Rectal smooth muscle tissue (tissue), 1 donor: ENCODE measurements around the gene PRDM5.

ENCODE experiments used
- H3K27ac ChIP-seq: one replicate; pipeline ENCODE4 v1.7.0; 2013; ENCODE audit warnings: low read depth, low read length, inconsistent platforms
- H3K27me3 ChIP-seq: one replicate; pipeline ENCODE4 v1.7.0; 2013; ENCODE audit warnings: low read length; ENCODE audit not compliant: control insufficient read depth, insufficient read depth
- H3K36me3 ChIP-seq: one replicate; pipeline ENCODE4 v1.7.0; 2013; ENCODE audit warnings: low read length; ENCODE audit not compliant: control insufficient read depth, insufficient read depth
- H3K4me1 ChIP-seq: one replicate; pipeline ENCODE4 v1.7.0; 2013; ENCODE audit warnings: low read length; ENCODE audit not compliant: control insufficient read depth, insufficient read depth
- H3K4me3 ChIP-seq: one replicate; pipeline ENCODE4 v1.7.0; 2013; ENCODE audit warnings: low read length
- H3K9ac ChIP-seq: one replicate; pipeline ENCODE4 v1.7.0; 2013; ENCODE audit warnings: low read length

The PRDM5 gene

DNA sequence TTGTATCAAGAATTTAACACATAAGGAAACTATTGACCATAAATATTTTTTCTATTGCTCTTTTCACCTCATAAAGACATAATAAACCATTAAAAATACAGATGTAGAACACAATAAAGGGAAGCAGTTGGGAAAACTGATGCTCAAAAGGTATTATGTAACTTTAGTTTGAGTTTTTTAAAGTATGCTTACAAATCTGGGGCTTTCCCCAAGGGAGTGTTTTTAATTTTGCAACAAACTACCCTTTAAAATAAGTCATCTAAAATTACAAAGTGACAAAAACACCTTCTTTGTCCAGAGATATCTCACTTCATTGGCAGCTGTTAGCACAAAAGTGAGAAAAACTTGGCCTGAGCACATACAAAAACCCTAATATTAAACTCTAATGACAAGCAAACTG lies 55.0 kb downstream of the PRDM5 start:
- no peaks in the 10 kb centered on the region for H3K27me3 ChIP-seq
- no peak overlapping the region for H3K27ac ChIP-seq
- H3K4me1 ChIP-seq = no peaks in the 10 kb centered on the region
- H3K9ac ChIP-seq = no peak overlapping the region
- H3K36me3 ChIP-seq = no peaks in the 10 kb centered on the region
- no peak overlapping the region for H3K4me3 ChIP-seq

- no peak overlapping the region for H3K4me3 ChIP-seq
- no peaks in the 10 kb centered on the region for H3K4me1 ChIP-seq
- H3K9ac ChIP-seq = no peak overlapping the region
- no peaks in the 10 kb centered on the region for H3K27me3 ChIP-seq
- H3K27ac ChIP-seq = no peak overlapping the region
- H3K36me3 ChIP-seq = no peaks in the 10 kb centered on the region
Observed at GRCh38 chr4:120865985-120866384, 56.5 kb downstream of the PRDM5 start.

DNA sequence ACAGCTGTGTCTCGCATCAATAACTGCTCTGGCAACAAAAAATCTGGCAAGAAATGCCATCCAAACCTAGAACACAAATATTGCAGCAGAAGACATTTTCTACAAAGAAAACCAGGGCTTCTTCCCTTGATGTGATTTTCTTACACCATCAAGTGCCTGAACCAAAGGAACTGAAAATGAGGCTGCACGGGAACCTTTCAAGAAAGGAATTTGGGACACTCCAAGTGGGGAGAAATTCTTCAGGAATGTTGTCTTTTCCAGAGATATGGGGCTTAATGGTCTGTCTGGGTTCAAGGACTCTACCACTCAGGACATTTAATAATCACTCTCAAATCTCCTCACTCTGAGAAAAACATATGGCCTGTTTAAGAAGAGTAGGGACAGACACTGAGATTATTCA lies 57.6 kb downstream of the PRDM5 start:
- Histone ChIP-seq H3K4me3 (no peak overlapping the region), H3K4me1 (no peaks in the 10 kb centered on the region), H3K27me3 (no peaks in the 10 kb centered on the region), H3K27ac (no peak overlapping the region), H3K9ac (no peak overlapping the region), H3K36me3 (no peaks in the 10 kb centered on the region)

DNA sequence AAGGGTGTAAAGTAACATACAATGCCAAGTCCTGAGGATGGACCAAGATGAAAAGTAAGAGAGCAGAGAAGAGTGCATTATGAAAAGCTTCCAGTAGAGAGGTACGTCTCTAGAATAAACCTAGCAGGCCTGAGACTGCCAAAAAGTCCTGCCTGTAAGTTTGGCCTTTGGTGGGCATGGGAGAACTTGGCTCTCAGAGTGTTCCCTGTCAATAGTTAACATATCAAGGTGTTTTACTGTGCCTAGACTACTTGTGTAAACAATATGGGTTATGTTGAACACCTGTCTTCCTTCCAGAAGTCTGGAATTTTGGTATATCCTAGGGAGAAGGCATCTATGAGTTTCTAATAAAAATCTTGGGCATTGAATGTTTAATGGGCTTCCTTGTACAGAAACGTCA lies 60.1 kb downstream of the PRDM5 start:
- Histone ChIP-seq H3K27me3 (no peaks in the 10 kb centered on the region), H3K4me3 (no peak overlapping the region), H3K36me3 (no peaks in the 10 kb centered on the region), H3K27ac (no peak overlapping the region), H3K9ac (no peak overlapping the region), H3K4me1 (no peaks in the 10 kb centered on the region)

DNA sequence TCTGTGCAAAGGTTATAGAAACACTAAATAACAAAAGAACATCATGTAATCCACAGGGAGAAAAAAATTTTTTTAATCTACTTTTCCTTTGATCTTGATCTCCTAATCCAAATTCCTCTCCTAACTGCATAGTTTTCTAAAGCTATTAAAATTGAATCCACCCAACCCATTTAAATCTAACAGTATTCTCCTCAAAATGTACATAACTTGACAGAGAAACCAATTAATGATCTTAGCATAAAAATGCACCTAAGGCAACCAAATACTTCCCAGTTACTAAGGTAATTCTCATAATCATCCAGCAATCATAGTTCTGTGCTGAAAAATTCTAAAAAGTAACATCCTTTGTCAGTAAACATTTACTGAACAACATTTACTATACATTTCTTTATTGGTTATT lies 60.7 kb downstream of the PRDM5 start:
- Histone ChIP-seq H3K36me3 (no peaks in the 10 kb centered on the region), H3K4me1 (no peaks in the 10 kb centered on the region), H3K9ac (no peak overlapping the region), H3K27me3 (no peaks in the 10 kb centered on the region), H3K4me3 (no peak overlapping the region), H3K27ac (no peak overlapping the region)

GRCh38 chr4:120858776-120859175 lies 63.8 kb downstream of the PRDM5 start:
- no peak overlapping the region for H3K27ac ChIP-seq
- no peaks in the 10 kb centered on the region for H3K36me3 ChIP-seq
- H3K4me3 ChIP-seq = no peak overlapping the region
- H3K4me1 ChIP-seq = no peaks in the 10 kb centered on the region
- no peak overlapping the region for H3K9ac ChIP-seq
- H3K27me3 ChIP-seq = no peaks in the 10 kb centered on the region

DNA sequence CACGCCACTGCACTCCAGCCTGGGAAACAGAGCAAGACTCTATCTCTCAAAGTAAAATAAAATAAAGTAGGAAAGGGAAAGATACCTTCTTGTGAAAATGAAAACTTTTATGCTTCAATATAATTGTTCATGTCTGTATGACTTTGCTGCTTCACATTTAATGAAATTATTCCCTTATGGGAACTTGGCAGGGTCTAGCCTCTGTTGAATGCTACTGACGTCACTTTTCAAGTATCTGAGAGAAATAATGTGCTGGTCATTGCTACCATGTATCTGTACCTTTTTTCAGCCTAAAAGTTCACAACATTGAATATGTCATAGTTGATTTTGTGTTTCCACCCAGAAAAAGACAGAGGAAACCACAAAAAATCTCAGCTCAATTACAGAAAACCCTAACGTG lies 65.2 kb downstream of the PRDM5 start:
- H3K36me3 ChIP-seq = no peaks in the 10 kb centered on the region
- no peak overlapping the region for H3K4me3 ChIP-seq
- no peaks in the 10 kb centered on the region for H3K27me3 ChIP-seq
- H3K9ac ChIP-seq = no peak overlapping the region
- H3K27ac ChIP-seq = no peak overlapping the region
- H3K4me1 ChIP-seq = no peaks in the 10 kb centered on the region

- Histone ChIP-seq H3K9ac (no peak overlapping the region), H3K4me1 (no peaks in the 10 kb centered on the region)
Observed at GRCh38 chr4:120856294-120856693, 66.2 kb downstream of the PRDM5 start.

GRCh38 chr4:120855307-120856001 lies 67.1 kb downstream of the PRDM5 start:
- no peaks in the 10 kb centered on the region for H3K27me3 ChIP-seq
- H3K36me3 ChIP-seq = no peaks in the 10 kb centered on the region
- no peak overlapping the region for H3K4me3 ChIP-seq
- H3K4me1 ChIP-seq = no peaks in the 10 kb centered on the region
- no peak overlapping the region for H3K9ac ChIP-seq
- H3K27ac ChIP-seq = no peak overlapping the region

More at GRCh38 chr4:120856294-120856693, 66.2 kb downstream of the PRDM5 start:
- Histone ChIP-seq H3K4me3 (no peak overlapping the region), H3K27me3 (no peaks in the 10 kb centered on the region), H3K36me3 (no peaks in the 10 kb centered on the region), H3K27ac (no peak overlapping the region)

- no peak overlapping the region for H3K4me3 ChIP-seq
- no peak overlapping the region for H3K27ac ChIP-seq
- H3K27me3 ChIP-seq = no peaks in the 10 kb centered on the region
- H3K9ac ChIP-seq = no peak overlapping the region
- H3K36me3 ChIP-seq = no peaks in the 10 kb centered on the region
- no peaks in the 10 kb centered on the region for H3K4me1 ChIP-seq
Observed at GRCh38 chr4:120853161-120853935, 69.2 kb downstream of the PRDM5 start.

DNA sequence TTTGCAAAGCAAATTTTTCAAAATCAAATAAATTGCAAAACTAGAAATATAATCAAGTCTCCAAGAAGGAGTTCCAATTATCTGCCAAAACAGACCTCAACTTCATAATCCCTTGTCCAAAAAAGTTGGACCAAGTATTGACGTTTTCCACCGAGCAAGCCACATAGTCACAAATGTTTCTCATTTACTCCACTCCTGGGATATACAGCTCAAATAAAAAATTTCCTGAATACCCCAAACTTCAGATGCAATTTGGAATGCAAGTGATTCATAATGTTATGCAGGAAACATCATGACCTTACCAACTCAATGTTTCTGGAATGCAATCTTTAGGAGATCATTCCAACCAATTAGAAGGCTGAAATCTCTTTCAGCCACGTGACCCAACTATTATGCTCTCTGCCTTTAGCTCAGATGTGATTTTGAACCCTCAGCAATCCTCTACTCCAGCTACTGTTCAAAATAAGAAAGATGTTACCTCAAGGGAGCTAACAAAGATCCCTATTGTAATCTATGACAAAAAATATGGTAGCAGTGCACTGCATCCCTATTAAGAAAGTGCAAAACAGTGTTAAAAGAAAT lies 72.4 kb downstream of the PRDM5 start:
- Histone ChIP-seq H3K4me1 (no peaks in the 10 kb centered on the region), H3K27ac (no peak overlapping the region)

GRCh38 chr4:120847019-120847582 lies 75.4 kb downstream of the PRDM5 start:
- Histone ChIP-seq H3K27me3 (no peaks in the 10 kb centered on the region), H3K4me3 (no peak overlapping the region)

More for the DNA sequence above, 72.4 kb downstream of the PRDM5 start:
- Histone ChIP-seq H3K36me3 (no peaks in the 10 kb centered on the region), H3K27me3 (no peaks in the 10 kb centered on the region), H3K4me3 (no peak overlapping the region), H3K9ac (no peak overlapping the region)

More at GRCh38 chr4:120847019-120847582, 75.4 kb downstream of the PRDM5 start:
- Histone ChIP-seq H3K36me3 (no peaks in the 10 kb centered on the region), H3K9ac (no peak overlapping the region), H3K4me1 (peaks cover 2% of the 10 kb centered on the region), H3K27ac (no peak overlapping the region)
